Left ventricle myocardium inferior (tissue), 1 donor: ENCODE results near the gene PRDM2. TPM values are rescaled to one million over a fixed set of nuclear protein-coding genes. Genes with fewer than 3 reads are reported as not detected.

Experiments used
- DNase-seq: peaks from one replicate; pipeline ENCODE4 v3.0.0-alpha.2; 2020
- H3K27ac ChIP-seq: fragments of 200-600 bp; replicated peaks from 2 replicates; pipeline ENCODE4 v1.8.0; 2021
- H3K27me3 ChIP-seq: fragments of 200-600 bp; 2 replicates; pipeline ENCODE4 v1.8.0; 2021; ENCODE audit warnings: low read depth
- H3K36me3 ChIP-seq: fragments of 200-600 bp; 2 replicates; pipeline ENCODE4 v1.8.0; 2021
- H3K4me1 ChIP-seq: fragments of 200-600 bp; 2 replicates; pipeline ENCODE4 v1.8.0; 2021
- H3K4me3 ChIP-seq: fragments of 200-600 bp; 2 replicates; pipeline ENCODE4 v1.8.0; 2021; ENCODE audit warnings: mild to moderate bottlenecking, moderate library complexity
- H3K9me3 ChIP-seq: fragments of 200-600 bp; replicated peaks from 2 replicates; pipeline ENCODE4 v1.8.0; 2021
- intact Hi-C: fragments of 100-400 bp; cut with micrococcal nuclease; formaldehyde crosslinking; loops from one replicate; pipeline ENCODE4 v1.11.0; 2022
- total RNA-seq: library from RNA; stranded (reverse); fragmentation: NEBNext Ultra II Directional; extraction: Animal tissue kit (Norgen Biotek cat#: 25700); gene quantifications from one replicate; pipeline ENCODE4 v1.2.1, GENCODE V29; 2021
- TF ChIP-seq, protein P1 (sequence below): fragments of 200-600 bp; IDR thresholded peaks from 2 replicates; pipeline ENCODE4 v1.8.0; 2021; ENCODE audit warnings: antibody characterized with exemption, mild to moderate bottlenecking, borderline replicate concordance
- donor health status: DM: no; HTN: yes; CAD: no; lungs with severe emphysema.

PRDM2 gene
- total RNA-seq, 1 donor from 2014 or later: 36.1 TPM

DNA sequence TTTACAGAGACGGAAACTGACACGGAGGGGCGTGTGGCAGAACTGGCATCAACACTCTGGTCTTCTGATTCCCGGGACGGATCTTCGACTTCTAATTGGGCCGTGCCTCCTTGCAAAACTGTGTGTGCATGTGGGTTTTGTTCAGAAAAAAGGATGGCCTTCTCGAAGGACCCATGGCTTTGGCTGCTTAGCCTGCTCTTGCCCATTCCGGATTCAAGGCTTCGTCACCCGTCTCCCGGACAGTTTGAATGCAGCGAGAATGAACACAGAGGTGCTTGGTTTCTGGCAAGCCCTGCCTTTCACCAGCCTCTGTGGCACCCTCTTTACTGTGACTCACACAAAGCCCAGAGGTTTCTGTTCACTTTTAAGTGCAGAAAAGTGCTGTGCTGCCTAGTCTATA lies 120.1 kb downstream of the PRDM2 start:
- intact Hi-C loops: no loop called here
- TF ChIP-seq, protein P1, sequence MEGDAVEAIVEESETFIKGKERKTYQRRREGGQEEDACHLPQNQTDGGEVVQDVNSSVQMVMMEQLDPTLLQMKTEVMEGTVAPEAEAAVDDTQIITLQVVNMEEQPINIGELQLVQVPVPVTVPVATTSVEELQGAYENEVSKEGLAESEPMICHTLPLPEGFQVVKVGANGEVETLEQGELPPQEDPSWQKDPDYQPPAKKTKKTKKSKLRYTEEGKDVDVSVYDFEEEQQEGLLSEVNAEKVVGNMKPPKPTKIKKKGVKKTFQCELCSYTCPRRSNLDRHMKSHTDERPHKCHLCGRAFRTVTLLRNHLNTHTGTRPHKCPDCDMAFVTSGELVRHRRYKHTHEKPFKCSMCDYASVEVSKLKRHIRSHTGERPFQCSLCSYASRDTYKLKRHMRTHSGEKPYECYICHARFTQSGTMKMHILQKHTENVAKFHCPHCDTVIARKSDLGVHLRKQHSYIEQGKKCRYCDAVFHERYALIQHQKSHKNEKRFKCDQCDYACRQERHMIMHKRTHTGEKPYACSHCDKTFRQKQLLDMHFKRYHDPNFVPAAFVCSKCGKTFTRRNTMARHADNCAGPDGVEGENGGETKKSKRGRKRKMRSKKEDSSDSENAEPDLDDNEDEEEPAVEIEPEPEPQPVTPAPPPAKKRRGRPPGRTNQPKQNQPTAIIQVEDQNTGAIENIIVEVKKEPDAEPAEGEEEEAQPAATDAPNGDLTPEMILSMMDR: no peak
- H3K9me3 ChIP-seq: no peaks in the 10 kb centered on the region
- DNase-seq: no peak
- H3K4me1 ChIP-seq: no peaks in the 10 kb centered on the region
- H3K36me3 ChIP-seq: peaks cover 48% of the 10 kb centered on the region
- no peak overlapping the region for H3K4me3 ChIP-seq
- no peak overlapping the region for H3K27ac ChIP-seq
- H3K27me3 ChIP-seq: no peaks in the 10 kb centered on the region

DNA sequence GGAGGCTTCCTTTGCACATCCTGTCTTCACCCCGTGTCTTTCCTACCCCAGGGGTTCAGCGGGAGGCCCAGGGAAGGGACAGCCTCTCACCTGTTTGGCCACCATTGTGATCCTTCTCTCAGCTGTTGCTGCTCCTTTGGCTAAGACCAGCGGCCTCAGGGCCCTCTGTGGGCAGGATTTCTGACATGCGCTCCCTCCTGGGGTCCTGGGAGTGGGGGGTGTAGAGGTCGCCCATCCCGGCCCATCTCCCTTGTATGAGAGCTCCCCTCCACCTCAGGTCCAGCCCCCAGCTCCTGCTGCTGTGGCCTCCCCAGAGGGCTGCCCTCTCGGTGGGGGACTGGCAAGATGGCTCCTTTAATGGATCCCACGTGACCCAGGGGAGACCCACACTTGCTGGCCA lies 120.5 kb downstream of the PRDM2 start:
- Histone ChIP-seq H3K27ac (no peak overlapping the region), H3K27me3 (no peaks in the 10 kb centered on the region), H3K9me3 (no peaks in the 10 kb centered on the region), H3K36me3 (peaks cover 48% of the 10 kb centered on the region), H3K4me3 (no peak overlapping the region), H3K4me1 (no peaks in the 10 kb centered on the region)
- no peak for DNase-seq
- TF ChIP-seq, protein P1: no peak
- intact Hi-C loops: no loop called here

DNA sequence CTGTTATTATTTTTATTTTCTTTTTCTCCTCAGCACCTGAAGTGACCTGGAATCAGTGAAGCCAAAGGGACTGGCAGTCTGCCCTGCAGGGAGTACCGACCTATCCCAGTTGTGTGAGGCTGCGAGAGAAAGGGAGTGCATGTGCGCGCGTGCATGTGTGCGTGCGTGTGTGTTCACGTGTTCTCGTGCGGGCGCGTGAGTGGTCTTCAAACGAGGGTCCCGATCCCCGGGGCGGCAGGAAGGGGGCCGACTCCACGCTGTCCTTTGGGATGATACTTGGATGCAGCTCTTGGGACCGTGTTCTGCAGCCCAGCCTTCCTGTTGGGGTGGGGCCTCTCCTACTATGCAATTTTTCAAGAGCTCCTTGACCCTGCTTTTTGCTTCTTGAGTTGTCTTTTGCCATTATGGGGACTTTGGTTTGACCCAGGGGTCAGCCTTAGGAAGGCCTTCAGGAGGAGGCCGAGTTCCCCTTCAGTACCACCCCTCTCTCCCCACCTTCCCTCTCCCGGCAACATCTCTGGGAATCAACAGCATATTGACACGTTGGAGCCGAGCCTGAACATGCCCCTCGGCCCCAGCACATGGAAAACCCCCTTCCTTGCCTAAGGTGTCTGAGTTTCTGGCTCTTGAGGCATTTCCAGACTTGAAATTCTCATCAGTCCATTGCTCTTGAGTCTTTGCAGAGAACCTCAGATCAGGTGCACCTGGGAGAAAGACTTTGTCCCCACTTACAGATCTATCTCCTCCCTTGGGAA lies 123.3 kb downstream of the PRDM2 start:
- Histone ChIP-seq H3K27me3 (no peaks in the 10 kb centered on the region), H3K36me3 (peaks cover 39% of the 10 kb centered on the region), H3K4me3 (no peak overlapping the region), H3K27ac (no peak overlapping the region), H3K9me3 (no peaks in the 10 kb centered on the region), H3K4me1 (no peaks in the 10 kb centered on the region)
- intact Hi-C loops: no loop called here
- TF ChIP-seq, protein P1: no peak
- DNase-seq: no peak

DNA sequence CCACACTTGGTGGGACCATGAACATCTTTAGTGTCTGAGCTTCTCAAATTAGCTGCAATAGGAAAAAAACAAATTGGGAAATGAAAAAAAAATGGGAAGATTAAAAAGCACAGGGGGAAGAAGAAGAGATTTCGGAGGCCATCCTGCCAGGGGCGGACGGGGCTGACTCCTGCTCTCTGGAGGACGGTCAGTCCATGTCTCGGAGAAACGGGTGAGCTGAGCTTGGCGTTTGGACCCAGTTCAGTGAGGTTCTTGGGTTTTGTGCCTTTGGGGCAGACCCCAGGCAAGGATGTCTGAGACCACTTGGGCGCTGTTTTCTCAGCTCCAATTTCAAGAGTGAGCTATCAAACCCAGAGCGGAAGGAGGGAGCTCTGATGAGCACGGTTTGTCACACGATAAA lies 123.9 kb downstream of the PRDM2 start:
- H3K27ac ChIP-seq: no peak overlapping the region
- DNase-seq: no peak
- H3K9me3 ChIP-seq: no peaks in the 10 kb centered on the region
- no peak overlapping the region for H3K4me3 ChIP-seq
- TF ChIP-seq, protein P1: no peak
- H3K4me1 ChIP-seq: no peaks in the 10 kb centered on the region
- intact Hi-C loops: no loop called here
- H3K27me3 ChIP-seq: peaks cover 5% of the 10 kb centered on the region
- peaks cover 34% of the 10 kb centered on the region for H3K36me3 ChIP-seq

DNA sequence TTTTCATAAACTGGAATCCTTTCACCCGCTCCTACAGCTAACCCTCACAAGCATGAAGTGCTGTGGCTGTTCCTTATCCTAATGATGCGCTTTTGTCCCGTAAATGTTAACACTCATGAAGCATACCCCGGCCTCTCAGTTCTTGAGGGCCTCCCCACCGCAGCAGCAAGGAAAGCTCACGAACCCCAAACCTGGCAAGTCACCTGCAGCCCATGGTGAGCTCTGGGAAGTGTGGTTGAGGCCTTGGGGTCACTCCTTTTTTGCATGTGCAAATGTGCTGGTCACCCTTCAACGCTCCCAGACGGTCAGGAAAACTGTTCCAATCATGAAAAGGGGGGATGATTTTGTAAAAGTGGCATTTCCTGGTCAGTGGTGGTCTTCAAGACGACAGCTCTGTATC lies 124.6 kb downstream of the PRDM2 start:
- H3K4me3 ChIP-seq: no peak overlapping the region
- no peaks in the 10 kb centered on the region for H3K4me1 ChIP-seq
- peaks cover 11% of the 10 kb centered on the region for H3K27me3 ChIP-seq
- TF ChIP-seq, protein P1: no peak
- intact Hi-C loops: no loop called here
- H3K9me3 ChIP-seq: no peaks in the 10 kb centered on the region
- H3K27ac ChIP-seq: no peak overlapping the region
- no peak for DNase-seq
- H3K36me3 ChIP-seq: peaks cover 31% of the 10 kb centered on the region
